NCI-H1694 treated with DMSO at 0.1 percent for 48 hours (cell line): ENCODE data around the gene AFF3.
"Not testable (repeated sequence)": the region's sequence is repeated elsewhere in the genome, so short reads cannot be mapped to it uniquely, and the experiment has no call there.

ENCODE experiments used
- DNase-seq: peaks from one replicate; lab custom pipeline; 2025; lab: John Stamatoyannopoulos, UW

Gene AFF3, protein sequence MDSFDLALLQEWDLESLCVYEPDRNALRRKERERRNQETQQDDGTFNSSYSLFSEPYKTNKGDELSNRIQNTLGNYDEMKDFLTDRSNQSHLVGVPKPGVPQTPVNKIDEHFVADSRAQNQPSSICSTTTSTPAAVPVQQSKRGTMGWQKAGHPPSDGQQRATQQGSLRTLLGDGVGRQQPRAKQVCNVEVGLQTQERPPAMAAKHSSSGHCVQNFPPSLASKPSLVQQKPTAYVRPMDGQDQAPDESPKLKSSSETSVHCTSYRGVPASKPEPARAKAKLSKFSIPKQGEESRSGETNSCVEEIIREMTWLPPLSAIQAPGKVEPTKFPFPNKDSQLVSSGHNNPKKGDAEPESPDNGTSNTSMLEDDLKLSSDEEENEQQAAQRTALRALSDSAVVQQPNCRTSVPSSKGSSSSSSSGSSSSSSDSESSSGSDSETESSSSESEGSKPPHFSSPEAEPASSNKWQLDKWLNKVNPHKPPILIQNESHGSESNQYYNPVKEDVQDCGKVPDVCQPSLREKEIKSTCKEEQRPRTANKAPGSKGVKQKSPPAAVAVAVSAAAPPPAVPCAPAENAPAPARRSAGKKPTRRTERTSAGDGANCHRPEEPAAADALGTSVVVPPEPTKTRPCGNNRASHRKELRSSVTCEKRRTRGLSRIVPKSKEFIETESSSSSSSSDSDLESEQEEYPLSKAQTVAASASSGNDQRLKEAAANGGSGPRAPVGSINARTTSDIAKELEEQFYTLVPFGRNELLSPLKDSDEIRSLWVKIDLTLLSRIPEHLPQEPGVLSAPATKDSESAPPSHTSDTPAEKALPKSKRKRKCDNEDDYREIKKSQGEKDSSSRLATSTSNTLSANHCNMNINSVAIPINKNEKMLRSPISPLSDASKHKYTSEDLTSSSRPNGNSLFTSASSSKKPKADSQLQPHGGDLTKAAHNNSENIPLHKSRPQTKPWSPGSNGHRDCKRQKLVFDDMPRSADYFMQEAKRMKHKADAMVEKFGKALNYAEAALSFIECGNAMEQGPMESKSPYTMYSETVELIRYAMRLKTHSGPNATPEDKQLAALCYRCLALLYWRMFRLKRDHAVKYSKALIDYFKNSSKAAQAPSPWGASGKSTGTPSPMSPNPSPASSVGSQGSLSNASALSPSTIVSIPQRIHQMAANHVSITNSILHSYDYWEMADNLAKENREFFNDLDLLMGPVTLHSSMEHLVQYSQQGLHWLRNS (N-terminal part only)

GRCh38 chr2:100142393-100142792 is at the start of gene AFF3:
Gene AFF3 (minus strand): TSS chr2:100142590. CDS start chr2:100104454, 38,136 bp downstream.
- DNase-seq: no peak

GRCh38 chr2:100189387-100189786 is 47.0 kb upstream of the AFF3 start:
- no peak for DNase-seq

DNA sequence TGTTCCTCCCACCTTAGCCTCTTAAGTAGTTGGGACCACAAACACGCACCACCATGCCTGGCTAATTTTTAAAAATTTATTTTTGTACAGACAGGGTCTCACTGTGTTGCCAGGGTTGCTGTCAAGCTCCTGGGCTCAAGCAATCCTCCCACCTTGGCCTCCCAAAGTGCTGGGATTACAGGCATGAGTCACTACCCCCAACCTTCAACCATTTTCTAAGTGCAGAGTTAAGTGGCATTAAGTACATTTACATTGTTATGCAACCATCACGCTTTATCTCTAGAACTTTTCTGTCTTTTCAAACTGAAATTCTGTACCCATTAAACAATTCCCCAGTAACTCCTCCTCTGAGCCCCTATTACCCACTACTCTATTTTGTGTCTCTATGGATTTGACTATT is 45.9 kb upstream of the AFF3 start:
- DNase-seq: no peak

- no peak for DNase-seq
These were observed 43.7 kb upstream of the AFF3 start for GRCh38 chr2:100186126-100186525.

- no peak for DNase-seq
These were observed 43.1 kb upstream of the AFF3 start for GRCh38 chr2:100185516-100185915.

- DNase-seq: no peak
These were observed 42.7 kb upstream of the AFF3 start for GRCh38 chr2:100185105-100185504.

DNA sequence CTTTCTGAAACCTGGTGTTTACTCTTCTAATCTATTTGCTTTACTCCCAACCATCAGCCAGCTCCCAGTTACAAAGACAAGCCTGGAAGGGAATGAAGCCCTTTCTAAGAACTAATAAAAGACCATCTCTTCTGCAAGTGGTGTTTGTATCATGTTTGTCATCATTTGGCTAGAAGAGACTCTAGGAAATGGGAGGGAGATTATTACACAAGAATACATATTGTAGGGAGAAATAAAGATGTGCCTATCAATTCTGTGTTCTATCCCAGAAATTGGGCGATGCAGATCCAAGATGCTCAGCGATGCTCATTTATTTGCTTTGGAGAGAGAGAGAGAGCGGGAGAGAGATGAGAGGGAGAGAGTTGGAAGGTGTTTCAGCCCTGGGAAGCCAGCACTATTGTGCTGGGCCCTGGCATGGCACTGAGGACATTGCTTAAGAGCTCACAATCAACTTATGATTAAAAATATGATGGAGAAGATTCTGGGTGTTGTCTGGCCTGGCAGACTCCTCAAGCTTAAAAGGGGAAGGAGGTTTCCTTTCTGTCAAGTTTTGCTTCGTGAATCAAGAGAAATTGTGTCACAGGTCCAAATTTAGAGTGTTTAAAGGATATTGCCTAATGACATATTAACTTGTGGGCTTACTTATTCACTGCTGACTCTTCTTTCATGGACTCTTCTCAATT is 41.8 kb upstream of the AFF3 start:
- no peak for DNase-seq

DNA sequence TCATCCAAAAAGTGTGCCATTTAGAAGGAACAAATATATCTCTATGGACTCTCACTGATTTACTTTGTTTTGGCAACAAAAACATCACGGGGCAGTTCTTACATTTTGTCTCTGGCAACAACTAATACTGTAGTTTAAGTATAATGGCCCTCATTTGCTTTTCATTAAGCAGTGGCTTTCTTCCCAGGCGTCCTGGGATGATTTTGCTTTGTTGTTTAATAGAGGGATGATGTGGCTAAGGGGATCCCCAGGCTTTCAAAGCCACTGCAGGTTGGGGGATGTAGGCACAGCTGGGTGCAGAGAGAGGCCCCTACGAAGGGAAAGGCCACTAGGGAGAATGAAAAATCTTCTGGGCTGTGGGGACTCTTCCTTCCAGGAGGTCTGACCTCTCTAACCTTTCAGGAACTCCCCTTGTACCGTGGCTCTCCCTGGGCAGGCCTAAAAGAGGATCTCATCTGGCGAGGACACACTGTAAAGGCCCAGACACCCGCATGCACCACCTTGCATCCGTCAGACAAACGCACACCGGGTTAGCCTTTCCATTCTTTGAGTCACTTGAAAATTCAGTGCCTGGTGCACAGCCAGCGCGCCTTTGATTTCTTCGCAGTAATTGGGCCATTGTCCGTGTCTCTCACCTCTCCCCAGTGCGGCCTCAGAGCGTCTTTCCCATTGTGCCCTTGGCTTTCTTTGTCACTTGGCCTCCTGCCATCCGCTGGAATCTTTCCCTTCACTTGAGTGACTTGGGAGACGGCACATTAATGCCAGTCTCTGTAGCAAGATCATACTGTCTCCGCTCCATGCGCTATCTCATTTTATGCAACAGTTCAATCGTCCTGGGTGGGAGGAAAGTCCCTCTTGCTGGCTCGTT is 40.3 kb upstream of the AFF3 start:
- DNase-seq: no peak

- no peak for DNase-seq
These were observed 38.1 kb upstream of the AFF3 start for GRCh38 chr2:100180503-100180902.

- DNase-seq: no peak
These were observed 37.4 kb upstream of the AFF3 start for GRCh38 chr2:100179806-100180205.

- DNase-seq: no peak
These were observed 36.5 kb upstream of the AFF3 start for GRCh38 chr2:100178864-100179263.

GRCh38 chr2:100178085-100178788 is 35.8 kb upstream of the AFF3 start:
- DNase-seq: no peak

- no peak for DNase-seq
These were observed 34.5 kb upstream of the AFF3 start for GRCh38 chr2:100176925-100177324.

- DNase-seq: no peak
These were observed 31.6 kb upstream of the AFF3 start for GRCh38 chr2:100174026-100174431.

- no peak for DNase-seq
These were observed 24.3 kb upstream of the AFF3 start for GRCh38 chr2:100166701-100167100.

GRCh38 chr2:100163605-100164004 is 21.2 kb upstream of the AFF3 start:
- DNase-seq: no peak

GRCh38 chr2:100161945-100162620 is 19.7 kb upstream of the AFF3 start:
- DNase-seq: no peak

DNA sequence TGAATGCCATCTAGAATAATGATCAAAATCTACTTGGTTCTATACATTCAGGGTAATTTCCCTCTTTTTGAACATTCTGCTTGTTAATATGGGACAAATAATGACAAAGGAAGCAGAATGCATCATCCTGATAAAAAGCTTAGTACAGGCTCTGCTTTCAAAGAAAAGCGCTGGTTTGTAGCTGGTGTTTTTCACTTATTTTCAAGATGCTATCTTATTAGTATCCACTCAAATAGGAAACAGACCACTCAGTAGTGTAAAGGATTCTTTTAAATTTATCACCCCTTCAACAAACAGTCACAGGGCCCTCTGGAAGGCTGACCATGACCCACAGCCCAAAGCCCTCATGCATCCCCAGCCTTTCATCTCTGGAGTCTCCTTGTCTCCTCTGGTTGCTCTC is 18.0 kb upstream of the AFF3 start:
- DNase-seq: no peak

- not testable (repeated sequence) for DNase-seq
These were observed 9.4 kb upstream of the AFF3 start for GRCh38 chr2:100151832-100152231.

GRCh38 chr2:100151310-100151709 is 8.9 kb upstream of the AFF3 start:
- DNase-seq: no peak
